IPS DF 19.7 (cell line): ENCODE data around the gene VAV2.

Experiments
- DNase-seq: peaks from one replicate; pipeline ENCODE4 v3.0.0-alpha.2; 2013; ENCODE audit warnings: low read depth, low spot score

Gene VAV2

GRCh38 chr9:134028575-134029247, 36.6 kb upstream of the VAV2 start:
- no peak for DNase-seq

GRCh38 chr9:134028076-134028475, 36.0 kb upstream of the VAV2 start:
- DNase-seq = no peak

GRCh38 chr9:134027561-134027960, 35.4 kb upstream of the VAV2 start:
- no peak for DNase-seq

GRCh38 chr9:134026981-134027380, 34.9 kb upstream of the VAV2 start:
- DNase-seq = no peak

- no peak for DNase-seq
Observed at GRCh38 chr9:134026581-134026980, 34.5 kb upstream of the VAV2 start.

- no peak for DNase-seq
Observed at GRCh38 chr9:134025606-134026541, 33.8 kb upstream of the VAV2 start.

GRCh38 chr9:134024828-134025605, 32.9 kb upstream of the VAV2 start, which contains the start of gene BRD3OS:
Gene BRD3OS, plus strand, starts transcription at chr9:134025481. Its CDS starts 1,267 bp downstream, at chr9:134026748.
- DNase-seq = peak; percentile 87

GRCh38 chr9:134024214-134024792, 32.2 kb upstream of the VAV2 start:
- DNase-seq = no peak

GRCh38 chr9:134014946-134015345, 22.8 kb upstream of the VAV2 start:
- DNase-seq = no peak

GRCh38 chr9:134011401-134011800, 19.3 kb upstream of the VAV2 start:
- DNase-seq = no peak

- DNase-seq = no peak
Observed at GRCh38 chr9:134010310-134011173, 18.4 kb upstream of the VAV2 start.

- no peak for DNase-seq
Observed at GRCh38 chr9:134007571-134007970, 15.4 kb upstream of the VAV2 start.

GRCh38 chr9:134007150-134007549, 15.0 kb upstream of the VAV2 start:
- DNase-seq = no peak

GRCh38 chr9:134005381-134005780, 13.3 kb upstream of the VAV2 start:
- no peak for DNase-seq

- DNase-seq = no peak
Observed at GRCh38 chr9:134004881-134005280, 12.8 kb upstream of the VAV2 start.

- no peak for DNase-seq
Observed at GRCh38 chr9:134004131-134004873, 12.2 kb upstream of the VAV2 start.

GRCh38 chr9:134003237-134003636, 11.1 kb upstream of the VAV2 start:
- no peak for DNase-seq

GRCh38 chr9:134002796-134003195, 10.7 kb upstream of the VAV2 start:
- no peak for DNase-seq

GRCh38 chr9:133999851-134000265, 7.7 kb upstream of the VAV2 start:
- no peak for DNase-seq
